K562 (cell line): ENCODE data around the gene PRRC2B. TPM values are rescaled to one million over a fixed set of nuclear protein-coding genes. Genes with fewer than 3 reads are reported as not detected.

Source experiments
- ATAC-seq: fragments of 200-7000 bp; cut with Tn5 transposase; 3 replicates; pipeline ENCODE4 v1.9.1; 2020; ENCODE audit warnings: moderate library complexity
- BruUV-seq: library from RNA; stranded (reverse); fragments of 400-500 nt; replicated peaks from 2 replicates; lab custom pipeline; 2021; lab: Mats Ljungman, UMichigan
- CTCF ChIA-PET: fragments of 300-600 bp; formaldehyde crosslinking; extraction: SDS; loops from one replicate; lab custom pipeline; 2021; ENCODE audit warnings: low intra/inter-chr PET ratio; lab: Yijun Ruan, JAX
- POLR2A ChIA-PET: fragments of 300-600, 350-650 bp; sonication (Branson Sonifier 250); formaldehyde crosslinking; extraction: SDS; loops from one replicate; lab custom pipeline; 2021; ENCODE audit warnings: antibody characterized with exemption, inconsistent platforms; lab: Yijun Ruan, JAX
- DNase-seq, 4 experiments: peaks; one replicate each; pipeline versions ENCODE4 v3.0.0 to v3.0.0-alpha.2; 2011 to 2018; ENCODE audit warnings: low spot score in 3 of 4, mixed read lengths in 3 of 4; ENCODE audit errors: extremely low read depth in 1 of 4
- FAIRE-seq: peaks from 2 replicates; lab custom pipeline; 2011; peaks lifted over from hg19 to GRCh38; lab: Jason Lieb, UNC
- H2AFZ ChIP-seq: 2 replicates; pipeline ENCODE4 v1.6.0; 2011; ENCODE audit warnings: low read depth, low read length, control low read depth, inconsistent platforms
- H3K27ac ChIP-seq: fragments of 200-600 bp; 3 replicates; pipeline ENCODE4 v1.8.0; 2011; ENCODE audit warnings: low read depth, mild to moderate bottlenecking, control low read depth, inconsistent platforms, low read length, moderate library complexity, mixed read lengths; ENCODE audit errors: extremely low read depth
- H3K27me3 ChIP-seq, 2 experiments: fragments of 300-600 bp in 1 of 2; 2 replicates in 1 of 2; 3 replicates in 1 of 2; pipeline versions ENCODE4 v1.6.0 to v1.8.0; 2011; ENCODE audit warnings: inconsistent platforms in 2 of 2, low read length in 2 of 2, mild to moderate bottlenecking in 1 of 2, mixed read lengths in 1 of 2, moderate library complexity in 1 of 2; ENCODE audit not compliant: control insufficient read depth in 2 of 2, insufficient read depth in 2 of 2
- H3K36me3 ChIP-seq: fragments of 300-600 bp; 3 replicates; pipeline ENCODE4 v1.8.0; 2011; ENCODE audit warnings: mild to moderate bottlenecking, low read length, inconsistent platforms; ENCODE audit not compliant: control insufficient read depth, insufficient read depth
- H3K4me1 ChIP-seq, 2 experiments: fragments of 200-600 bp in 1 of 2; replicated peaks in 1 of 2; 2 replicates in 1 of 2; 3 replicates in 1 of 2; pipeline versions ENCODE4 v1.5.1 to v1.8.0; 2011; ENCODE audit warnings: inconsistent platforms in 2 of 2, low read length in 2 of 2, mild to moderate bottlenecking in 1 of 2, mixed read lengths in 1 of 2, moderate library complexity in 1 of 2; ENCODE audit not compliant: control insufficient read depth in 2 of 2, insufficient read depth in 2 of 2
- H3K4me2 ChIP-seq: 2 replicates; pipeline ENCODE4 v1.6.1; 2011; ENCODE audit warnings: low read length, control low read depth, inconsistent platforms, mixed read lengths; ENCODE audit not compliant: insufficient read depth
- H3K4me3 ChIP-seq: fragments of 200-600 bp; sonication (generic), shearing (Covaris generic); 2 replicates; pipeline ENCODE4 v1.5.1; 2016; ENCODE audit warnings: control low read depth, inconsistent platforms
- H3K79me2 ChIP-seq: fragments of 200-600 bp; 3 replicates; pipeline ENCODE4 v1.8.0; 2011; ENCODE audit warnings: low read length, inconsistent platforms; ENCODE audit not compliant: control insufficient read depth, insufficient read depth
- H3K9ac ChIP-seq, 2 experiments: 2 replicates each; pipeline versions ENCODE4 v1.6.0 to v1.6.1; 2011; ENCODE audit warnings: low read depth in 2 of 2, low read length in 2 of 2, control low read depth in 1 of 2, inconsistent platforms in 1 of 2, mild to moderate bottlenecking in 1 of 2, mixed read lengths in 1 of 2; ENCODE audit not compliant: insufficient read depth in 1 of 2
- H3K9me1 ChIP-seq: one replicate; pipeline ENCODE4 v1.6.0; 2011; ENCODE audit warnings: inconsistent platforms, mild to moderate bottlenecking, low read length, moderate library complexity; ENCODE audit not compliant: control insufficient read depth, insufficient read depth
- H3K9me3 ChIP-seq: replicated peaks from 2 replicates; pipeline ENCODE4 v1.5.1; 2011; ENCODE audit warnings: low read depth, low read length, inconsistent platforms; ENCODE audit not compliant: control insufficient read depth, insufficient read depth
- H4K20me1 ChIP-seq: replicated peaks from 2 replicates; pipeline ENCODE4 v1.6.1; 2011; ENCODE audit warnings: low read length, inconsistent platforms, mixed read lengths; ENCODE audit not compliant: control insufficient read depth, insufficient read depth
- ARHGAP35 ChIP-seq: fragments of 450-650 bp; IDR thresholded peaks from 2 replicates; pipeline ENCODE4 v1.6.1; 2018; ENCODE audit not compliant: partially characterized antibody
- MIER1 ChIP-seq: fragments of 450-650 bp; IDR thresholded peaks from 2 replicates; pipeline ENCODE4 v1.6.1; 2016; ENCODE audit warnings: antibody characterized with exemption, mild to moderate bottlenecking, low read depth
- NELFE ChIP-seq: IDR thresholded peaks from 2 replicates; pipeline ENCODE4 v1.6.1; 2011; ENCODE audit warnings: mild to moderate bottlenecking; ENCODE audit not compliant: insufficient read depth, insufficient read length
- TCF3 ChIP-seq: sonication (generic); formaldehyde crosslinking; IDR thresholded peaks from 2 replicates; pipeline ENCODE4 v1.4.0; 2020; ENCODE audit warnings: mild to moderate bottlenecking, missing genetic modification reagents
- WHSC1 ChIP-seq: IDR thresholded peaks from one replicate; pipeline ENCODE4 v1.6.1; 2012; ENCODE audit warnings: low read length, control low read depth, inconsistent platforms
- ZNF239 ChIP-seq: fragments of 250-450 bp; sonication (Bioruptor Pico); IDR thresholded peaks from 2 replicates; pipeline ENCODE4 v1.4.0; 2020; ENCODE audit warnings: mild to moderate bottlenecking
- ZNF384 ChIP-seq: IDR thresholded peaks from 2 replicates; pipeline ENCODE4 v1.6.1; 2012; ENCODE audit warnings: low read depth, low read length, improper control_type of control experiment
- ZNF75A ChIP-seq: fragments of 450-650 bp; formaldehyde crosslinking; IDR thresholded peaks from 2 replicates; pipeline ENCODE4 v1.4.0; 2020; ENCODE audit warnings: mild to moderate bottlenecking
- WGBS: fragments of 100-300 bp; shearing (Covaris generic); methylation state at CpG from one replicate; pipeline ENCODE4 v1.1.6; 2016; ENCODE audit warnings: low coverage, mixed read lengths; ENCODE audit not compliant: insufficient coverage; ENCODE audit errors: missing lambda C conversion rate; 5-methylcytosine and 5-hydroxymethylcytosine counted together
- in situ Hi-C: fragments of 300-500 bp; cut with MboI; formaldehyde crosslinking; loops from 4 replicates; pipeline ENCODE4 v1.15.0; 2018; ENCODE audit warnings: inconsistent platforms, mixed read lengths
- intact Hi-C: fragments of 100-400 bp; cut with micrococcal nuclease; formaldehyde crosslinking; loops from 2 replicates; pipeline ENCODE4 v1.14.2; 2022
- polyA plus RNA-seq, 8 experiments: library from polyadenylated mRNA; depleted of rRNA in 4 of 8; stranded (reverse) in 5 of 8; unstranded in 3 of 8; fragments of >200 nt; fragmentation: Nextera tagmentation in 2 of 8; fragmentation: Illumina TruSeq in 1 of 8; extraction: Ambion mirVana in 2 of 8; extraction: Trizol in 1 of 8; gene quantifications; 2 replicates each; pipeline versions ENCODE4 v1.2.1 to v1.2.3, GENCODE V29; 2011 to 2014; ENCODE audit warnings: inconsistent platforms in 1 of 8, missing spikeins in 1 of 8
- total RNA-seq, 7 experiments: library from RNA; depleted of rRNA in 6 of 7; stranded (reverse); fragments of >200 nt in 6 of 7; fragmentation: Illumina TruSeq in 2 of 7; extraction: Trizol in 2 of 7; gene quantifications; 2 replicates each; pipeline versions ENCODE4 v1.2.1 to v1.2.3, GENCODE V29; 2011 to 2021; ENCODE audit warnings: low replicate concordance in 1 of 7
- TF ChIP-seq, protein P1 (sequence below): fragments of 450-650 bp; IDR thresholded peaks from 2 replicates; pipeline ENCODE4 v1.6.1; 2017; ENCODE audit warnings: antibody characterized with exemption
- TF ChIP-seq, protein P2 (sequence below): fragments of 450-650 bp; conservative IDR thresholded peaks from 2 replicates; pipeline ENCODE4 v1.6.1; 2016; ENCODE audit warnings: missing genetic modification characterization, low read depth, mild to moderate bottlenecking, missing compliant biosample characterization, moderate library complexity
- TF ChIP-seq, protein P3 (sequence below): sonication (generic); formaldehyde crosslinking; IDR thresholded peaks from 2 replicates; pipeline ENCODE4 v1.8.0; 2023; ENCODE audit warnings: missing genetic modification reagents, mild to moderate bottlenecking, borderline replicate concordance
- TF ChIP-seq, protein P4 (sequence below): fragments of 450-650 bp; IDR thresholded peaks from 2 replicates; pipeline ENCODE4 v1.6.1; 2016; ENCODE audit warnings: missing biosample characterization, missing genetic modification characterization

Gene PRRC2B
- total and polyA plus RNA-seq, 9 of the 15 experiments (the other 6 are each of a cell fraction or from before 2014, with no cell fraction given), result 0.34 to 125 (median 30.9) TPM

DNA sequence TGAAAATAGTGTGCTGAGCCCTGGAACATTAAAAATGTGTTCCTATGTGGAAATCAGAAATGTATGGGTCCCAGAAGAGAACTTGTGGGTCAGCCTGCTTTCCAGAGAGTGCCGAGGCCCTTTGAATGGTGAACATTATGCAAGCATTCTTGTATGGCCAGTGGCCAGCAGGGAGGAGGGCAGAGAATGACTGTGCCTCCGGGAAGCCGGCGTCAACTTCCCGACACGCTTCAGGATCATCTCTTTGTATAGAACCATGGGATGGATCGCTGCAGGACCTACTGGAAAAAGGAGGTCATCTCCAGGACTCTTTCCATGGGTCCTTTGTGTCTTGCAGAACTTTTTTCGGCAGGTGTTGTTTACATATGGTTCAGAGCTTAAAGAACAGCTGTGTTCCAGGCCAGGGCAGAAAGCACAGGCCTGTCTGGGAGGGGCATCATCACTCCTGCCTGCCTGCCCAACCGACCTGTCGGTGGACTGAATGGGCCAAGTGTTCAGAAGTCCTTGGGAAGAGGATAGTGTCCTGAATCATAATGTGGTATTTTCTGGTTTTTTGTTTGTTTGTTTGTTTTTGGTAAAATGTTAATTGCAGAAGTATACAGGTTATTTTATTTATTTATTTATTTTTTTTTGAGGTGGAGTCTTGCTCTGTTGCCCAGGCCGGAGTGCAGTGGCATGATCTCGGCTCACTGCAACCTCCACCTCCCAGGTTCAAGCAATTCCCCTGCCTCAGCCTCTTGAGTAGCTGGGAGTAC lies 9.0 kb downstream of the PRRC2B start:
- H4K20me1 ChIP-seq, result peaks cover 70% of the 10 kb centered on the region
- no peak overlapping the region for H3K4me3 ChIP-seq
- 80% methylated on average over 12 of the region's 12 CpGs for WGBS
- intact Hi-C loops, result no loop called here
- POLR2A ChIA-PET, result interaction anchor here (0.7 to 1.8 kb wide), 4 partner anchors 10 to 345 kb away, joined by 3 to 5 read pairs (median 4); no protein-coding TSS in a partner anchor
- no peak overlapping the region for H2AFZ ChIP-seq
- H3K9me3 ChIP-seq, result no peaks in the 10 kb centered on the region
- TF ChIP-seq MIER1 (no peak), NELFE (no peak), ZNF239 (no peak), TCF3 (CRISPR knock-in tag) (no peak), WHSC1 (no peak), ARHGAP35 (no peak), ZNF384 (no peak), ZNF75A (no peak)
- TF ChIP-seq, protein P1, sequence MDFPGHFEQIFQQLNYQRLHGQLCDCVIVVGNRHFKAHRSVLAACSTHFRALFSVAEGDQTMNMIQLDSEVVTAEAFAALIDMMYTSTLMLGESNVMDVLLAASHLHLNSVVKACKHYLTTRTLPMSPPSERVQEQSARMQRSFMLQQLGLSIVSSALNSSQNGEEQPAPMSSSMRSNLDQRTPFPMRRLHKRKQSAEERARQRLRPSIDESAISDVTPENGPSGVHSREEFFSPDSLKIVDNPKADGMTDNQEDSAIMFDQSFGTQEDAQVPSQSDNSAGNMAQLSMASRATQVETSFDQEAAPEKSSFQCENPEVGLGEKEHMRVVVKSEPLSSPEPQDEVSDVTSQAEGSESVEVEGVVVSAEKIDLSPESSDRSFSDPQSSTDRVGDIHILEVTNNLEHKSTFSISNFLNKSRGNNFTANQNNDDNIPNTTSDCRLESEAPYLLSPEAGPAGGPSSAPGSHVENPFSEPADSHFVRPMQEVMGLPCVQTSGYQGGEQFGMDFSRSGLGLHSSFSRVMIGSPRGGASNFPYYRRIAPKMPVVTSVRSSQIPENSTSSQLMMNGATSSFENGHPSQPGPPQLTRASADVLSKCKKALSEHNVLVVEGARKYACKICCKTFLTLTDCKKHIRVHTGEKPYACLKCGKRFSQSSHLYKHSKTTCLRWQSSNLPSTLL, result no peak
- TF ChIP-seq, protein P2, sequence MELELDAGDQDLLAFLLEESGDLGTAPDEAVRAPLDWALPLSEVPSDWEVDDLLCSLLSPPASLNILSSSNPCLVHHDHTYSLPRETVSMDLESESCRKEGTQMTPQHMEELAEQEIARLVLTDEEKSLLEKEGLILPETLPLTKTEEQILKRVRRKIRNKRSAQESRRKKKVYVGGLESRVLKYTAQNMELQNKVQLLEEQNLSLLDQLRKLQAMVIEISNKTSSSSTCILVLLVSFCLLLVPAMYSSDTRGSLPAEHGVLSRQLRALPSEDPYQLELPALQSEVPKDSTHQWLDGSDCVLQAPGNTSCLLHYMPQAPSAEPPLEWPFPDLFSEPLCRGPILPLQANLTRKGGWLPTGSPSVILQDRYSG (tag), result no peak
- TF ChIP-seq, protein P3, sequence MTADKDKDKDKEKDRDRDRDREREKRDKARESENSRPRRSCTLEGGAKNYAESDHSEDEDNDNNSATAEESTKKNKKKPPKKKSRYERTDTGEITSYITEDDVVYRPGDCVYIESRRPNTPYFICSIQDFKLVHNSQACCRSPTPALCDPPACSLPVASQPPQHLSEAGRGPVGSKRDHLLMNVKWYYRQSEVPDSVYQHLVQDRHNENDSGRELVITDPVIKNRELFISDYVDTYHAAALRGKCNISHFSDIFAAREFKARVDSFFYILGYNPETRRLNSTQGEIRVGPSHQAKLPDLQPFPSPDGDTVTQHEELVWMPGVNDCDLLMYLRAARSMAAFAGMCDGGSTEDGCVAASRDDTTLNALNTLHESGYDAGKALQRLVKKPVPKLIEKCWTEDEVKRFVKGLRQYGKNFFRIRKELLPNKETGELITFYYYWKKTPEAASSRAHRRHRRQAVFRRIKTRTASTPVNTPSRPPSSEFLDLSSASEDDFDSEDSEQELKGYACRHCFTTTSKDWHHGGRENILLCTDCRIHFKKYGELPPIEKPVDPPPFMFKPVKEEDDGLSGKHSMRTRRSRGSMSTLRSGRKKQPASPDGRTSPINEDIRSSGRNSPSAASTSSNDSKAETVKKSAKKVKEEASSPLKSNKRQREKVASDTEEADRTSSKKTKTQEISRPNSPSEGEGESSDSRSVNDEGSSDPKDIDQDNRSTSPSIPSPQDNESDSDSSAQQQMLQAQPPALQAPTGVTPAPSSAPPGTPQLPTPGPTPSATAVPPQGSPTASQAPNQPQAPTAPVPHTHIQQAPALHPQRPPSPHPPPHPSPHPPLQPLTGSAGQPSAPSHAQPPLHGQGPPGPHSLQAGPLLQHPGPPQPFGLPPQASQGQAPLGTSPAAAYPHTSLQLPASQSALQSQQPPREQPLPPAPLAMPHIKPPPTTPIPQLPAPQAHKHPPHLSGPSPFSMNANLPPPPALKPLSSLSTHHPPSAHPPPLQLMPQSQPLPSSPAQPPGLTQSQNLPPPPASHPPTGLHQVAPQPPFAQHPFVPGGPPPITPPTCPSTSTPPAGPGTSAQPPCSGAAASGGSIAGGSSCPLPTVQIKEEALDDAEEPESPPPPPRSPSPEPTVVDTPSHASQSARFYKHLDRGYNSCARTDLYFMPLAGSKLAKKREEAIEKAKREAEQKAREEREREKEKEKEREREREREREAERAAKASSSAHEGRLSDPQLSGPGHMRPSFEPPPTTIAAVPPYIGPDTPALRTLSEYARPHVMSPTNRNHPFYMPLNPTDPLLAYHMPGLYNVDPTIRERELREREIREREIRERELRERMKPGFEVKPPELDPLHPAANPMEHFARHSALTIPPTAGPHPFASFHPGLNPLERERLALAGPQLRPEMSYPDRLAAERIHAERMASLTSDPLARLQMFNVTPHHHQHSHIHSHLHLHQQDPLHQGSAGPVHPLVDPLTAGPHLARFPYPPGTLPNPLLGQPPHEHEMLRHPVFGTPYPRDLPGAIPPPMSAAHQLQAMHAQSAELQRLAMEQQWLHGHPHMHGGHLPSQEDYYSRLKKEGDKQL (CRISPR knock-in tag), result no peak
- TF ChIP-seq, protein P4, sequence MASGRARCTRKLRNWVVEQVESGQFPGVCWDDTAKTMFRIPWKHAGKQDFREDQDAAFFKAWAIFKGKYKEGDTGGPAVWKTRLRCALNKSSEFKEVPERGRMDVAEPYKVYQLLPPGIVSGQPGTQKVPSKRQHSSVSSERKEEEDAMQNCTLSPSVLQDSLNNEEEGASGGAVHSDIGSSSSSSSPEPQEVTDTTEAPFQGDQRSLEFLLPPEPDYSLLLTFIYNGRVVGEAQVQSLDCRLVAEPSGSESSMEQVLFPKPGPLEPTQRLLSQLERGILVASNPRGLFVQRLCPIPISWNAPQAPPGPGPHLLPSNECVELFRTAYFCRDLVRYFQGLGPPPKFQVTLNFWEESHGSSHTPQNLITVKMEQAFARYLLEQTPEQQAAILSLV, result no peak
- TF ChIP-seq, all 486 proteins: peak for 0
- Histone ChIP-seq H3K4me1 (peaks cover 37 to 44% of the 10 kb centered on the region in 2 experiments), H3K27ac (no peak overlapping the region), H3K9me1 (peaks cover 17% of the 10 kb centered on the region), H3K4me2 (no peak overlapping the region), H3K9ac (no peak overlapping the region), H3K27me3 (no peaks in the 10 kb centered on the region), H3K79me2 (peaks cover 98% of the 10 kb centered on the region), H3K36me3 (peaks cover 29% of the 10 kb centered on the region)
- in situ Hi-C loops, result no loop called here
- FAIRE-seq (no peak), ATAC-seq (no peak), DNase-seq (peak in 3 of 4 experiments; percentile 1 to 17 (median 8))
- CTCF ChIA-PET, result no interaction called here
- no TSS peak for BruUV-seq
